WI38 (cell line): ENCODE measurements around the gene PLD5.

Source experiments
- H3K4me3 ChIP-seq: 2 replicates; pipeline ENCODE4 v1.5.1; 2011; ENCODE audit warnings: low read depth, mild to moderate bottlenecking, control low read depth, low read length
- TF ChIP-seq, protein P1 (sequence below): IDR thresholded peaks from 2 replicates; pipeline ENCODE4 v1.5.1; 2012; ENCODE audit warnings: low read depth, mild to moderate bottlenecking, control low read depth, low read length

The PLD5 gene

DNA sequence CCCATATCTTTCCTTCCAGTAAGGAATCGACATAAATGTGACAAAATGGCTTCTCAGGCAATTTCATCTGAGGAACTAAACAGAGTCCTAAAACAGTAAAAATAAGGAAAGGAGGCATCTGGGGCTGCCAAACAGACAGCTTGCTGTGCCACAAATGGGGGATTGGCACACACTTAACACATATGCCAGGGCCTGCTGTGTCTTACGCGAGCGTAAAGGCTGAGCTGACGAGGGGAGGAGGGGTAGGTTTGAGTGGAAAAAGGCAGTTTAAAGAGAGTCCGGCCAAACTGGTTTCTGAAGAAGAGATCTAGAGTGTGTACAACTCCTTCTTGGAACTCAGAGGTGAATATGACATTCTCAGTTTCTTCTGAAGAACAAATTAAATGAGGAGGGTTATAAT is 281.5 kb downstream of the PLD5 start:
- H3K4me3 ChIP-seq, result no peak overlapping the region
- TF ChIP-seq, protein P1, sequence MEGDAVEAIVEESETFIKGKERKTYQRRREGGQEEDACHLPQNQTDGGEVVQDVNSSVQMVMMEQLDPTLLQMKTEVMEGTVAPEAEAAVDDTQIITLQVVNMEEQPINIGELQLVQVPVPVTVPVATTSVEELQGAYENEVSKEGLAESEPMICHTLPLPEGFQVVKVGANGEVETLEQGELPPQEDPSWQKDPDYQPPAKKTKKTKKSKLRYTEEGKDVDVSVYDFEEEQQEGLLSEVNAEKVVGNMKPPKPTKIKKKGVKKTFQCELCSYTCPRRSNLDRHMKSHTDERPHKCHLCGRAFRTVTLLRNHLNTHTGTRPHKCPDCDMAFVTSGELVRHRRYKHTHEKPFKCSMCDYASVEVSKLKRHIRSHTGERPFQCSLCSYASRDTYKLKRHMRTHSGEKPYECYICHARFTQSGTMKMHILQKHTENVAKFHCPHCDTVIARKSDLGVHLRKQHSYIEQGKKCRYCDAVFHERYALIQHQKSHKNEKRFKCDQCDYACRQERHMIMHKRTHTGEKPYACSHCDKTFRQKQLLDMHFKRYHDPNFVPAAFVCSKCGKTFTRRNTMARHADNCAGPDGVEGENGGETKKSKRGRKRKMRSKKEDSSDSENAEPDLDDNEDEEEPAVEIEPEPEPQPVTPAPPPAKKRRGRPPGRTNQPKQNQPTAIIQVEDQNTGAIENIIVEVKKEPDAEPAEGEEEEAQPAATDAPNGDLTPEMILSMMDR, result no peak

- H3K4me3 ChIP-seq, result no peak overlapping the region
- TF ChIP-seq, protein P1, result no peak
These were observed 282.6 kb downstream of the PLD5 start for GRCh38 chr1:242241936-242242335.

DNA sequence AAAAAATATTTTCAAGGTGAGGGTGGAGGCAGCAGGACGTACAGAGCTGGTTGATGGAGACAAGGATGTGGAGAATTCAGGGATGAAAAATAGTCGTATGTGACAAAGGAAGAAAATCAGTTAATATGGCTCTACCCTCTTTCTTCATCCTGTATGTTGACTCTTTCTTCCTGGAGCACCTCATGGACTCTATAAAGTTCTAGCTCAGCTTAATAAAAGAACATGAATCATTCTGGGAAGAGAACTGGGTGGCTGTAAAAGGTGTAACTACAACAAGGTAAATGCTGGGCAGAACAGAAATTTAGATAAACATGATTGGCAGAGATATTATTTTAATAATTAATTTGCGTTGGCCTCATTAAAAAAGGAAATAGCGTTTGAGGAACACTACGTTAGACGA is 283.8 kb downstream of the PLD5 start:
- TF ChIP-seq, protein P1, result no peak
- no peak overlapping the region for H3K4me3 ChIP-seq

- H3K4me3 ChIP-seq, result no peak overlapping the region
- TF ChIP-seq, protein P1, result no peak
These were observed 284.4 kb downstream of the PLD5 start for GRCh38 chr1:242240077-242240476.

- TF ChIP-seq, protein P1, result no peak
- H3K4me3 ChIP-seq, result no peak overlapping the region
These were observed 285.1 kb downstream of the PLD5 start for GRCh38 chr1:242239398-242239797.

DNA sequence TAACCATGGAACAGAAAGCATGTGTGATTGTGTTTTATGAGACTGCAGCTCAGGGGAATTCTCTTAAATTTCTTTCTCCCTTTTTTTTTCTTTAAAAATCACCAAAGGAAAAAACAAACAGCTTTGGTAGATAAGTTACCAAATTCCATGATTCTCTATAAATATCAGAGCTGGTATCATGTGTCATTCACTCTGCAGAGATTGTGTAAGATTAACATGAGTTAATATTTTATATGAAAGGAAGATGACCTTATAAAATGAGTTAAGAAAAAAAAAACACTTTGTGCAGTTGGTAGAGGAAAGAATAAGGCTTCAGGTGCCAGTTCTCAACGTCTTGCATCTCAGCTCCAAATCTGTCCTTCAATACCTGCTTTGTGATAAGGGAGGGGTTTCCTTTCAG is 287.4 kb downstream of the PLD5 start:
- TF ChIP-seq, protein P1, result no peak
- H3K4me3 ChIP-seq, result no peak overlapping the region

GRCh38 chr1:242228991-242229390 is 295.5 kb downstream of the PLD5 start:
- TF ChIP-seq, protein P1, result no peak
- no peak overlapping the region for H3K4me3 ChIP-seq
